Peyer's patch (tissue), 4 donors: ENCODE measurements around the gene NET1.

Experiments used
- POLR2A ChIP-seq, 2 donors: fragments of 450-650 bp; IDR thresholded peaks; one replicate each; pipeline ENCODE4 v1.5.1; 2017; ENCODE audit warnings: antibody characterized with exemption in 2 of 2, mild to moderate bottlenecking in 2 of 2, moderate library complexity in 2 of 2
- TF ChIP-seq, protein P1 (sequence below), 6 experiments: fragments of 450-650 bp in 4 of 6; fragments of 200-600 bp in 2 of 6; sonication (generic) in 1 of 6; IDR thresholded peaks; one replicate each; pipeline ENCODE4 v1.5.1; 2017 to 2019; ENCODE audit warnings: antibody characterized with exemption in 6 of 6, mild to moderate bottlenecking in 3 of 6, moderate library complexity in 1 of 6

DNA sequence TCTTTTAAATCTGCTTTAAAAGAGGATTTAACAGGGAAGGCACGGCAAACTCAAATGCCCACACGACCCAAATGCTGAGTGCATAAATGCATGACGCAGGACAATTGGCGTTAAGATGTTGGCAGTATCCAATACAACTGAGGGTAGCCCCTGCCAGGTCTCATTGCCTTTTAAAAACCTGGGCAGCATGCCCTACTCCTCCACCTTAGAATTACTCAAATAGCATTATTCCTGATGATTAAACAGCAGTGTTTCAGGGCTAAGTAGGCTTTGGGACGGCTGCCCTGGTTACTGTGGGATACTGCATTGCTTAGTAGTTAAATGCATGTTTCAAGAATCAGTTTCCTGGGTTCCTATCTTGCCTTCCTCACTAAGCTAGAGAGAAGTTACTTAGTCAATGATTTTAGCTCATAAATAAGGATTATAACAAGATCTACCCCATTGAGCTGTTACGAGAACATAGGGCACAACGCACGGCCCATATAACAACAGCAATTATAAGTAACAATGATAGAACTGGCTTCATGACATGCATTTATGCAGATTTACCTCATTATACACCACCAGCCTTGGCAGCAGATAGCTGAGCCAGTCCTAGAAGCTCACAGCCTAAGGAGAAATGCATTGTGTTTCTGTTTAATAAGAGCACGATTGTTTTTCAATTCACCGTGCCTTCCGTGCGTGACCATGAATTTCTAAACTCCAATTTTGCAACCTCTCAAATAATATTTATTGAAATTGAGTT lies 15.6 kb upstream of the NET1 start:
- TF ChIP-seq, protein P1, sequence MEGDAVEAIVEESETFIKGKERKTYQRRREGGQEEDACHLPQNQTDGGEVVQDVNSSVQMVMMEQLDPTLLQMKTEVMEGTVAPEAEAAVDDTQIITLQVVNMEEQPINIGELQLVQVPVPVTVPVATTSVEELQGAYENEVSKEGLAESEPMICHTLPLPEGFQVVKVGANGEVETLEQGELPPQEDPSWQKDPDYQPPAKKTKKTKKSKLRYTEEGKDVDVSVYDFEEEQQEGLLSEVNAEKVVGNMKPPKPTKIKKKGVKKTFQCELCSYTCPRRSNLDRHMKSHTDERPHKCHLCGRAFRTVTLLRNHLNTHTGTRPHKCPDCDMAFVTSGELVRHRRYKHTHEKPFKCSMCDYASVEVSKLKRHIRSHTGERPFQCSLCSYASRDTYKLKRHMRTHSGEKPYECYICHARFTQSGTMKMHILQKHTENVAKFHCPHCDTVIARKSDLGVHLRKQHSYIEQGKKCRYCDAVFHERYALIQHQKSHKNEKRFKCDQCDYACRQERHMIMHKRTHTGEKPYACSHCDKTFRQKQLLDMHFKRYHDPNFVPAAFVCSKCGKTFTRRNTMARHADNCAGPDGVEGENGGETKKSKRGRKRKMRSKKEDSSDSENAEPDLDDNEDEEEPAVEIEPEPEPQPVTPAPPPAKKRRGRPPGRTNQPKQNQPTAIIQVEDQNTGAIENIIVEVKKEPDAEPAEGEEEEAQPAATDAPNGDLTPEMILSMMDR (IDR thresholded peaks at IDR 0.05) = no peak
- TF ChIP-seq POLR2A (IDR thresholded peaks at IDR 0.05) = no peak
